Panc1 (cell line): ENCODE results near the gene DLG2. TPM values are rescaled to one million over a fixed set of nuclear protein-coding genes. Genes with fewer than 3 reads are reported as not detected.

Experiments
- ATAC-seq: fragments of 200-7000 bp; cut with Tn5 transposase; 2 replicates; pipeline ENCODE4 v1.9.1; 2020; ENCODE audit warnings: mild to moderate bottlenecking, moderate library complexity
- BruUV-seq: library from RNA; stranded (reverse); fragments of 400-500 nt; replicated peaks from 2 replicates; lab custom pipeline; 2021; lab: Mats Ljungman, UMichigan
- CTCF ChIA-PET: fragments of 300-600 bp; sonication (Branson Sonifier 250); formaldehyde crosslinking; loops from one replicate; lab custom pipeline; 2022; ENCODE audit warnings: antibody characterized with exemption; lab: Charles Lee
- POLR2A ChIA-PET: fragments of 300-600 bp; sonication (Branson Sonifier 250); formaldehyde crosslinking; loops from one replicate; lab custom pipeline; 2022; ENCODE audit warnings: antibody characterized with exemption; lab: Charles Lee
- DNase-seq: peaks from one replicate; pipeline ENCODE4 v3.0.0-alpha.2; 2010; ENCODE audit warnings: low read depth, low spot score
- H3K27ac ChIP-seq: 2 replicates; pipeline ENCODE4 v1.5.1; 2011; ENCODE audit warnings: mild to moderate bottlenecking, low read length, inconsistent platforms
- H3K27me3 ChIP-seq: fragments of 200-500 bp; sonication (Bioruptor generic); 2 replicates; pipeline ENCODE4 v1.6.0; 2014; ENCODE audit warnings: low read length, inconsistent platforms; ENCODE audit not compliant: control insufficient read depth, insufficient read depth
- H3K36me3 ChIP-seq: fragments of 200-500 bp; sonication (Bioruptor generic); 2 replicates; pipeline ENCODE4 v1.5.1; 2014; ENCODE audit warnings: inconsistent platforms, mild to moderate bottlenecking, low read length, moderate library complexity; ENCODE audit not compliant: control insufficient read depth, insufficient read depth
- H3K4me1 ChIP-seq: 2 replicates; pipeline ENCODE4 v1.5.1; 2011; ENCODE audit warnings: inconsistent platforms, mild to moderate bottlenecking, low read length, moderate library complexity; ENCODE audit not compliant: control insufficient read depth, insufficient read depth
- H3K4me3 ChIP-seq, 2 experiments: 2 replicates each; pipeline ENCODE4 v1.5.1; 2011 to 2012; ENCODE audit warnings: low read depth in 2 of 2, low read length in 2 of 2, mild to moderate bottlenecking in 2 of 2, inconsistent platforms in 1 of 2, moderate library complexity in 1 of 2
- H3K9me3 ChIP-seq: fragments of 200-500 bp; sonication (Bioruptor generic); 2 replicates; pipeline ENCODE4 v1.5.1; 2014; ENCODE audit warnings: low read depth, mild to moderate bottlenecking, inconsistent platforms, low read length, moderate library complexity; ENCODE audit not compliant: control insufficient read depth, insufficient read depth
- POLR2AphosphoS5 ChIP-seq: IDR thresholded peaks from 2 replicates; pipeline ENCODE4 v1.6.1; 2012; ENCODE audit warnings: mild to moderate bottlenecking, low read depth, low read length, moderate library complexity
- SIN3A ChIP-seq: IDR thresholded peaks from 2 replicates; pipeline ENCODE4 v1.6.1; 2012; ENCODE audit warnings: low read depth, mild to moderate bottlenecking, low read length, moderate library complexity, borderline replicate concordance; ENCODE audit not compliant: insufficient read depth
- TCF7L2 ChIP-seq: IDR thresholded peaks from 2 replicates; pipeline ENCODE4 v1.6.1; 2011; ENCODE audit warnings: mild to moderate bottlenecking, low read depth, low read length, inconsistent platforms
- in situ Hi-C: cut with HindIII; loops from 2 replicates; pipeline ENCODE4 v1.10.0; 2016; ENCODE audit warnings: low sequenced_read_pairs, low pct_unique_long_range_greater_than_20kb
- intact Hi-C: fragments of 100-400 bp; cut with micrococcal nuclease; formaldehyde crosslinking; loops from one replicate; pipeline ENCODE4 v1.10.0; 2022; ENCODE audit not compliant: unreplicated experiment
- total RNA-seq: library from RNA; stranded (reverse); gene quantifications from one replicate; pipeline ENCODE4 v1.2.1, GENCODE V29; 2021; ENCODE audit not compliant: unreplicated experiment
- TF ChIP-seq, protein P1 (sequence below): fragments of 450-650 bp; IDR thresholded peaks from 2 replicates; pipeline ENCODE4 v1.5.1; 2017; ENCODE audit warnings: mild to moderate bottlenecking
- TF ChIP-seq, protein P2 (sequence below), 2 experiments: IDR thresholded peaks; 2 replicates each; pipeline ENCODE4 v1.6.1; 2011 to 2012; ENCODE audit warnings: low read depth in 2 of 2, control low read depth in 1 of 2, low read length in 1 of 2, mild to moderate bottlenecking in 1 of 2, moderate library complexity in 1 of 2; ENCODE audit not compliant: insufficient read depth in 1 of 2

DLG2 gene
- total RNA-seq, 1 experiment from 2014 or later: 4.2 TPM

DNA sequence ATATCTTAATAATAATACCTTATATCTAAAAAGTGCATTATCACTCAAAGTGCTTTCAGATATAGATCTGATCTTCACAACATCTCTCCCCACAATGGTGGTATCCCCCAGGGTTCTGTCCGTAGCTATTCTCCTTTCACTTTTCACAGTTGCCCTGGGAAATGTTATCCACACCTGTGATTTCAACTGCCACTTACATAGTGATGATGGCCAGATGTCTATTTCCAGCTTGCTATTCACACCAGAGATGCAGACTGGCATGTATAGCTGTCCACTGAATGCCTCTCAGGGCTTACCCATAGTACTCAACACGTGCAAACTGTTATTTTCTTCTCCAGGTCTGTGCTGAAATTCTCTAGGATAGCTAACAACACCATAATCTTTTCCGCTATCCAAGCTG is 724.7 kb downstream of the DLG2 start:
- Histone ChIP-seq H3K4me3 (no peak overlapping the region), H3K9me3 (0 out of 2 replicates have a peak, but pooled peaks cover 4% of the 10 kb centered on the region), H3K36me3 (no peaks in the 10 kb centered on the region), H3K27ac (no peak overlapping the region), H3K4me1 (no peaks in the 10 kb centered on the region), H3K27me3 (no peaks in the 10 kb centered on the region)
- intact Hi-C loops (no loop called here), in situ Hi-C loops (no loop called here)
- ATAC-seq (no peak), DNase-seq (no peak)
- CTCF ChIA-PET: no interaction called here
- POLR2A ChIA-PET: no interaction called here
- BruUV-seq: no TSS peak
- TF ChIP-seq, protein P1, sequence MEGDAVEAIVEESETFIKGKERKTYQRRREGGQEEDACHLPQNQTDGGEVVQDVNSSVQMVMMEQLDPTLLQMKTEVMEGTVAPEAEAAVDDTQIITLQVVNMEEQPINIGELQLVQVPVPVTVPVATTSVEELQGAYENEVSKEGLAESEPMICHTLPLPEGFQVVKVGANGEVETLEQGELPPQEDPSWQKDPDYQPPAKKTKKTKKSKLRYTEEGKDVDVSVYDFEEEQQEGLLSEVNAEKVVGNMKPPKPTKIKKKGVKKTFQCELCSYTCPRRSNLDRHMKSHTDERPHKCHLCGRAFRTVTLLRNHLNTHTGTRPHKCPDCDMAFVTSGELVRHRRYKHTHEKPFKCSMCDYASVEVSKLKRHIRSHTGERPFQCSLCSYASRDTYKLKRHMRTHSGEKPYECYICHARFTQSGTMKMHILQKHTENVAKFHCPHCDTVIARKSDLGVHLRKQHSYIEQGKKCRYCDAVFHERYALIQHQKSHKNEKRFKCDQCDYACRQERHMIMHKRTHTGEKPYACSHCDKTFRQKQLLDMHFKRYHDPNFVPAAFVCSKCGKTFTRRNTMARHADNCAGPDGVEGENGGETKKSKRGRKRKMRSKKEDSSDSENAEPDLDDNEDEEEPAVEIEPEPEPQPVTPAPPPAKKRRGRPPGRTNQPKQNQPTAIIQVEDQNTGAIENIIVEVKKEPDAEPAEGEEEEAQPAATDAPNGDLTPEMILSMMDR: no peak
- TF ChIP-seq TCF7L2: no peak
- TF ChIP-seq SIN3A: no peak
- TF ChIP-seq, protein P2, sequence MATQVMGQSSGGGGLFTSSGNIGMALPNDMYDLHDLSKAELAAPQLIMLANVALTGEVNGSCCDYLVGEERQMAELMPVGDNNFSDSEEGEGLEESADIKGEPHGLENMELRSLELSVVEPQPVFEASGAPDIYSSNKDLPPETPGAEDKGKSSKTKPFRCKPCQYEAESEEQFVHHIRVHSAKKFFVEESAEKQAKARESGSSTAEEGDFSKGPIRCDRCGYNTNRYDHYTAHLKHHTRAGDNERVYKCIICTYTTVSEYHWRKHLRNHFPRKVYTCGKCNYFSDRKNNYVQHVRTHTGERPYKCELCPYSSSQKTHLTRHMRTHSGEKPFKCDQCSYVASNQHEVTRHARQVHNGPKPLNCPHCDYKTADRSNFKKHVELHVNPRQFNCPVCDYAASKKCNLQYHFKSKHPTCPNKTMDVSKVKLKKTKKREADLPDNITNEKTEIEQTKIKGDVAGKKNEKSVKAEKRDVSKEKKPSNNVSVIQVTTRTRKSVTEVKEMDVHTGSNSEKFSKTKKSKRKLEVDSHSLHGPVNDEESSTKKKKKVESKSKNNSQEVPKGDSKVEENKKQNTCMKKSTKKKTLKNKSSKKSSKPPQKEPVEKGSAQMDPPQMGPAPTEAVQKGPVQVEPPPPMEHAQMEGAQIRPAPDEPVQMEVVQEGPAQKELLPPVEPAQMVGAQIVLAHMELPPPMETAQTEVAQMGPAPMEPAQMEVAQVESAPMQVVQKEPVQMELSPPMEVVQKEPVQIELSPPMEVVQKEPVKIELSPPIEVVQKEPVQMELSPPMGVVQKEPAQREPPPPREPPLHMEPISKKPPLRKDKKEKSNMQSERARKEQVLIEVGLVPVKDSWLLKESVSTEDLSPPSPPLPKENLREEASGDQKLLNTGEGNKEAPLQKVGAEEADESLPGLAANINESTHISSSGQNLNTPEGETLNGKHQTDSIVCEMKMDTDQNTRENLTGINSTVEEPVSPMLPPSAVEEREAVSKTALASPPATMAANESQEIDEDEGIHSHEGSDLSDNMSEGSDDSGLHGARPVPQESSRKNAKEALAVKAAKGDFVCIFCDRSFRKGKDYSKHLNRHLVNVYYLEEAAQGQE (IDR thresholded peaks at IDR 0.05; ENCODE audit: insufficient read depth in 1 of 2, low read depth in 2 of 2, low read length in 1 of 2): no peak
- no peak for TF ChIP-seq POLR2AphosphoS5

- Histone ChIP-seq H3K9me3 (0 out of 2 replicates have a peak, but pooled peaks cover 4% of the 10 kb centered on the region), H3K4me1 (no peaks in the 10 kb centered on the region), H3K4me3 (no peak overlapping the region), H3K27me3 (no peaks in the 10 kb centered on the region), H3K36me3 (no peaks in the 10 kb centered on the region), H3K27ac (no peak overlapping the region)
- no TSS peak for BruUV-seq
- POLR2A ChIA-PET: no interaction called here
- ATAC-seq: no peak
- intact Hi-C loops (no loop called here), in situ Hi-C loops (no loop called here)
- no peak for TF ChIP-seq TCF7L2
- TF ChIP-seq POLR2AphosphoS5: no peak
- TF ChIP-seq, protein P2 (IDR thresholded peaks at IDR 0.05; ENCODE audit: insufficient read depth in 1 of 2, low read depth in 2 of 2, low read length in 1 of 2): no peak
- TF ChIP-seq SIN3A: no peak
- TF ChIP-seq, protein P1: no peak
- no peak for DNase-seq
- CTCF ChIA-PET: no interaction called here
Measured at GRCh38 chr11:84901991-84902390, 725.2 kb downstream of the DLG2 start.
